H54 (cell line): ENCODE results near the gene NUDT12.

Experiments
- DNase-seq: peaks from one replicate; pipeline ENCODE4 v3.0.0; 2011; ENCODE audit warnings: low spot score, mixed read lengths; ENCODE audit not compliant: insufficient read length
- FAIRE-seq: peaks from 3 replicates; lab custom pipeline; 2011; peaks lifted over from hg19 to GRCh38; lab: Jason Lieb, UNC
- POLR2A ChIP-seq: IDR thresholded peaks from 2 replicates; pipeline ENCODE4 v1.6.1; 2011; ENCODE audit warnings: low read depth, mild to moderate bottlenecking, low read length

Gene NUDT12

GRCh38 chr5:103571730-103572129 is 9.1 kb upstream of the NUDT12 start:
- DNase-seq (no peak), FAIRE-seq (no peak)
- no peak for TF ChIP-seq POLR2A

- DNase-seq (no peak), FAIRE-seq (no peak)
- no peak for TF ChIP-seq POLR2A
Measured at GRCh38 chr5:103569313-103570060, 6.9 kb upstream of the NUDT12 start.

- FAIRE-seq (no peak), DNase-seq (no peak)
- no peak for TF ChIP-seq POLR2A
Measured at GRCh38 chr5:103565719-103566118, 3.1 kb upstream of the NUDT12 start.

GRCh38 chr5:103561685-103562452 is 720 bp downstream of the NUDT12 start:
- DNase-seq, result no peak
- peak; percentile 68 for FAIRE-seq
- TF ChIP-seq POLR2A, result no peak

- no peak for TF ChIP-seq POLR2A
- FAIRE-seq (no peak), DNase-seq (no peak)
Measured at GRCh38 chr5:103560826-103561225, 1.8 kb downstream of the NUDT12 start.

GRCh38 chr5:103546858-103547257 is 15.7 kb downstream of the NUDT12 start:
- DNase-seq, result no peak
- TF ChIP-seq POLR2A, result no peak
- FAIRE-seq, result no peak

GRCh38 chr5:103542441-103542840 is 20.1 kb downstream of the NUDT12 start:
- DNase-seq, result no peak
- no peak for FAIRE-seq
- TF ChIP-seq POLR2A, result no peak

GRCh38 chr5:103541569-103541968 is 21.0 kb downstream of the NUDT12 start:
- FAIRE-seq, result no peak
- no peak for TF ChIP-seq POLR2A
- DNase-seq, result no peak

- DNase-seq (no peak), FAIRE-seq (no peak)
- no peak for TF ChIP-seq POLR2A
Measured at GRCh38 chr5:103541114-103541513, 21.5 kb downstream of the NUDT12 start.

- no peak for TF ChIP-seq POLR2A
- no peak for DNase-seq
- FAIRE-seq, result no peak
Measured at GRCh38 chr5:103539376-103540330, 22.9 kb downstream of the NUDT12 start.

GRCh38 chr5:103532086-103532734 is 30.4 kb downstream of the NUDT12 start:
- FAIRE-seq (no peak), DNase-seq (no peak)
- TF ChIP-seq POLR2A, result no peak

- TF ChIP-seq POLR2A, result no peak
Measured at GRCh38 chr5:103526164-103526915, 36.2 kb downstream of the NUDT12 start.

More at GRCh38 chr5:103526164-103526915, 36.2 kb downstream of the NUDT12 start:
- DNase-seq (no peak), FAIRE-seq (no peak)
